ENCODE measurements around the gene TMPRSS13.
"Not testable (repeated sequence)": the region's sequence is repeated elsewhere in the genome, so short reads cannot be mapped to it uniquely, and the experiment has no call there.

The TMPRSS13 gene

DNA sequence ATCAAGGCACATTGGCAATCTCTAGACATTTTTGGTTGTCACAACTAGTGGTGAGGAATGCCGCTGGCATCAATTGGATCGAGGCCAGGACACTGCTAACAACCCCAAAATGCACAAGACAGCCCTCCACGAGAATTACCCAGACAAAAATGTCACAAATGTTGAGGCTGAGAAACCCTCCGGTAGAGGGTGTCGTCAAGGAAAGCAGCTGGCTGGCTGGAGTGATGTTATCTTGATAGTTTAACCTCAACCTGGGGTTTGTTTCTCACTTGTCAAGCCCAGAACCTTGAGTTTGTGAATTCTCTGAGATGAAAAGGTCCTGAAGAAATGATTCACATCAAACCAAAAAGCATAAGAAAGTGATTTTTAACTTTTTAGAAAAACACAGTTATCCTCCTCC is 21.1 kb upstream of the TMPRSS13 start:
- DNase-seq, result no peak

DNA sequence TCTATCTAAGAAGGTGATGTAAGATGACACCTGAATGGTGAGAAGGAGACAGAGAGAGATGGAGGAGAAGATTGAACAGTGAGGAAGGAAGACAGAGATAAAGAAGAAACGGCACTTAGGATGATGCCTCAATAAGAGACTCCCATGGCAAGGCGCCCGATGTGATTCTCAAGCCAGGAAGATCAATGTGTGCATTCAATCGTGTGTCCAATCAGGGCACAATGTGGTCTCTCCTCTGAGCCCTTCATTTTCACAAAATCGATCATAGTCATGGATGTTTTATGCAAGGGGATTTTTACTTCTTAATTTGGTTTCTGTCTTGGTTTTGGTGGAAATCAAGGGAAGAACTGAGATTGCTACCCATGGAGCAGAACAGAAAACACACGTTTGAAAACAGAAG is 19.9 kb upstream of the TMPRSS13 start:
- DNase-seq, result no peak

DNA sequence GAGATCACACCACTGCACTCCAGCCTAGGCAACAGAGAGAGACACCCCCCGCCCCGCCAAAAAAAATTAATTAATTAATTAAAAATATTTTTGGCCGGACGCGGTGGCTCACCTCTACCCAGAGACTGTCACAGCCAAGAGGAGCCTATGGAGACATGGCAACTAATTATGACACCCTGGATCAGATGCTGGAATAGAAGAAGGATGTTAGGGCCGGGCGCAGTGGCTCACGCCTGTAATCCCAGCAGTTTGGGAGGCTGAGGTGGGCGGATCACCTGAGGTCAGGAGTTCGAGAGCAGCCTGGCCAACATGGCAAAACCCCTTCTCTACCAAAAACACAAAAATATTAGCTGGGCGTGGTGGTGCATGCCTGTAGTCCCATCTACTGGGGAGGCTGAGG is 19.3 kb upstream of the TMPRSS13 start:
- DNase-seq, result not testable (repeated sequence)

DNA sequence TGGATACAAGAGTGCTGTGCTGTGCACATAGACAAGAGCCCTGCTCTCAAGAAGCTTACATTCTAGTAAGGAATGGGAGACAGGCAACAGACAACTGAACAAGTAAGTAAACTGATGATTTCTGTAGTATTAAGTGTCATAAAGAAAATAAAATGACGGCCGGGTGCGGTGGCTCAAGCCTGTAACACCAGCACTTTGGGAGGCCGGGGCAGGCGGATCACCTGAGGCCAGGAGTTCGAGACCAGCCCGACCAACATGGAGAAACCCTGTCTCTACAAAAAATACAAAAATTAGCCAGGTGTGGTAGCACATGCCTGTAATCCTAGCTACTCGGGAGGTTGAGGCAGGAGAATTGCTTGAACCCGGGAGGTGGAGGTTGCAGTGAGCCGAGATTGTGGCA is 18.5 kb upstream of the TMPRSS13 start:
- DNase-seq, result not testable (repeated sequence)

DNA sequence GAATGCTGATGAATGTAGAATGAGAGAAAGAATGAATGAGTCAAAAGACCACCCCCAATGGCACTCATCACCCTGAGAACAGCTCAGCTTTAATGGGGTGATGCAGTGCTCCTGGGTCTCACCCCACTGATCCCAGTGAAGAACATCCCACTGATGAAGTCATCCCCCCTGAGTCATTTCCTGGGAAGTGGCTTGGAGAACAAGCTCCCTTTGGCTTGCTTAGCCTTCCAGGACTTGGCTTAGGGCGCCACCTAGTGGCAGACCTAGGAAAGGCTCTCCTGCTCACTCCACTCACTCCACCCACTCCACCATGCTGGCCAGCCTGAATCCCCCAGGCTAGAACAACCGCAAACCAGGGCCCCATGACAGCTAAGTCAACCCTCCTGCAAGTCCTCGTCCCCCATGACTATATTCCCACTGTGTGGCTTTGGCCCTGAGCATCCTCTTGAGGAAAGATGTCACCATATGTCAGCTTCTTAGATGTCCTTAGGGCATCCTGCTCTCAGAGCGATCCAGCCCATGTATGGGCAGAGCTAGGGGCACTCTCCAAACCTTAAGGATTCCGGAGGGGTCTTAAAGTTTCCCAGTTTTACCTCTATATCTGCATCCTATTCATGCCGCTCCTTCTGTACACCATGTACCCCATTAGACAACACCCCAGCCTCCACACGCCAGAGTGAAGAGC is 17.8 kb upstream of the TMPRSS13 start:
- peak in 1 of 2 experiments; percentile 68 for DNase-seq

DNA sequence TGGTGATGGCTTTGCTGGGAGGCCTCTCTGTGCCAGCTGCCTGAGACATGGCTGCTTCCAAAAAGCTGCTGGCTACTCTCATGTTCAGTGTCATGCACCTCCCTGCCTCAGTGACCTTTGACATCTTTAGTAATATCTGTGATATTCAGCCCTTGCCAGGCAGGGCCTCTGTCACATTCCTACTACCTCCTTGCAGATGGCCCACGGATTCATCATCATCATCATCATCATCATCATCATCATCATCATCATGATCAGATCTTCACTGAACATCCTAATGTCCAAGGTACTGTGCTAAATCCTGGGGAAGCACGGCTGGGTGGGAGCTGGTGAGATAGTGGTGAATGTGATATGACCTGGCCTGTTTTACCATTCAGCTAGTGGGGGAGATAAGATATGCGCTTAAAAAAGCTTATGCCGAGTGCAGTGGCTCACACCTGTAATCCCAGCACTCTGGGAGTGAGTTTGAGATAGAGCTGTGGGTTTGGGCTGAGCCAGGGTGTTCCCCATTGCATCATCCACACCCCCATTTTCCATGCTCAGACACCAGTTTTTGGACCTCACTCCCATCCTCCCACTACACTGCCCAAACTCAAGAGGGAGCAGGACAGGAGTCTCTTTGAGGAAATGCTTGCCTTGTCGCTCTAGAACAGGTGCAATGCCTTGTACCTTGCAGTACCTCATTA is 17.1 kb upstream of the TMPRSS13 start:
- no peak for DNase-seq

DNA sequence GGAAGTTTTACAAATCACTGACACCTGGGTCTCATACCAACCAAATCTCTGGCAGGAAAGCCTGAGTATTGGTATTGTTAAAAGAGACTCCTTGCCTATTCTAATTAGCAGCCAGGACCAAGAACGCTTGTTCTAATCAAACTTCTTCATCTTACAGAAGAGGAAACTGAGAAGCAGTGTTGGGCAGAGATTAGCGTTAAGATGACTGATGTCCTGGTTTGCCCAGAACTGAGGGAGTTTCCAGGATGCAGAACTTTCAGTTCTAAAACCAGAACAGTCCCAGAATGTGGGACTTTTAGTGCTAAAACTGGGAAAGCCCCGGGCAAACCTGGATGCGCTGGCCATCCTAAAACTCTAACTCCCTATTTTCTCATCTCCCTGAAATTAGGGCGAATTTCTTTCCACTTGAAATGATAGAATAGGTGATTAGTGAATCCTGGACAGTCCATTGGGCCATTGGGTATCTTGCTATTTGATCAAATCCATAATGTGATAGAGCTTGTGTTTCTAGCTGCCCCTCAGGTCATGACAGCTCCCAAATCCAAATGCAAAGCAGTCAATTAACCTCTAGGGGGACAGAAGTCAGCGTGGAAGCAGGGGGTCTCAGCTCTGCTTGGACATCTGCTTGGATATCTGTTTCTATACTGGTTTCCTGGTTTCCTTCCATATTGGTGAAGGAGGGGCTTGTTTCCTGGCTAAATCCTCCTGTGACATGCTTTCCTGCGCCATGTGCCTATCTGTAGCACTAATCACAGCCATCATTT is 16.0 kb upstream of the TMPRSS13 start:
- DNase-seq, result no peak

DNA sequence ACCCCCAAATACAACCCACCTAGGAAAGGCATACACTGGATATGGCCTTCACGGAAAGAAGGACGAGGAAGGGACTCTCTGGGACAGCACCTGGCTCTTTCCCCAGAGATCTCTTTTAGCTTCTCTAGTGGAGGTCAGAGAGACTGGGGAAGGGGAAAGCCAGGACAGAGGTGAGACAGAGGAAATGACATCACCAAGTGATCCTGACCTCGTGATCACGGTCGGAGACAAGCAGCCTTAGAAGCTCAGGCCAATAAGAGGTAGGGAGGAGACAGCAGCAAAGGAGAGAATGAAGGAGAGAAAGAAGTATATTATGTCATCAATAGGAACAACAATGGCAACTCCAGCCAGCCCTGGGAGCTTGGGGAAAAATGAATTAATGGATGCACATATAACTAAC is 15.4 kb upstream of the TMPRSS13 start:
- no peak for DNase-seq

DNA sequence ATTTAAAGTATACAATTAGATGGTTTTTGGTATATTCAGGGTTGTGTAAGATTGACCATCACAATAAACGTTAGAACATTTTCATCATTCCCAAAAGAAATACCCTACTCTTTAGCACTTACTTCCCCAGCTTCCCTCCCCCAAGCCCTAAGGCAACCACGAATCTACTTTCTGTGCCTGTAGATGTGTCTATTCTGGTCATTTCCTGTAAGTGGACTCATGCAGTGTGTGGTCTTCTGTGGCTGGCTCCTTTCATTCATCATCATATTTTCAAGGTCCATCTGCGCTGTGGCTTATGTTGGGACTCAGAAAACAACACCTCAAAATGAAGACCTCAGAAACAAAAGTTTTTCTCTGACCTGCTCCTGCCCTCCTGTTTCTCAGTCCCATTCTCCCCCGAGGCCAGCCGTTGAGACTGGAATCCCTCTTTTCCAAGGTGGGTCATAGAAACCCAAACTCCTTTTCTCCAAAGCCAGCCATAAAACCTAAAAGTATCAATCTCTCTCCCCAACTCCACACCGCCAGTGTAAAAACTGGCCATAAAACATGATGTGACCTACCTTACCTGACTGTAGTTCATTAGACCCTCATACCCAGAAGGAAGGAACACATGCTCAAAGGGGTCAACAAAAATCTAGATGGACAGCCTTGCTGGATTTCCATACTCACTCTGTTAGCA is 12.9 kb upstream of the TMPRSS13 start:
- no peak for DNase-seq

DNA sequence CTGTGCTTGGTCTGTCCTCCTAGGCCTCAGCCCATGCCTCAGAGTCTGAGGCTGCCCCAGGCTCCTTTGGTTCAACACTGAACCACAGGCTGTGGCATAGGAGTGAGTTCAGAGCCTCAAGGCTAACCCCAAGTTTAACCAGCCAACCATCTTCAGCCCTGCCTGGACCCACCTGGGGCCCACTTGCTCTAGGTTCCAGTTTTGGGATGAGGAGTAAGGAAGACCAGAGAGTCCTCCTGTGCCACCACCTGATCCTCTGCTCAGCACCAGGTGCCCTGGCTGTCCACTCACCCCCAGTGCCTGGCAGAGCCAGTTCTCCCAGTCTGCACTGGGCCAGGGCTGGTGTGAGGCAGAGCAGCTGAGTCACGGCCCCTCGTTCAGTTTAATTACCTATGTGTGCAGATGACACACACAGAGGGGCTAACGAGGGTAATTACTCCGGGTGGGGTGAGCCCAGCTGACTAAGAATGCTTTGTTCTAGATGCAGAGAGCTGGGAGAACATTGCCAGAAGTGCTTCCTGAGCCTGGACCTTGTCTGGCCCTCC is 12.0 kb upstream of the TMPRSS13 start:
- no peak for DNase-seq

DNA sequence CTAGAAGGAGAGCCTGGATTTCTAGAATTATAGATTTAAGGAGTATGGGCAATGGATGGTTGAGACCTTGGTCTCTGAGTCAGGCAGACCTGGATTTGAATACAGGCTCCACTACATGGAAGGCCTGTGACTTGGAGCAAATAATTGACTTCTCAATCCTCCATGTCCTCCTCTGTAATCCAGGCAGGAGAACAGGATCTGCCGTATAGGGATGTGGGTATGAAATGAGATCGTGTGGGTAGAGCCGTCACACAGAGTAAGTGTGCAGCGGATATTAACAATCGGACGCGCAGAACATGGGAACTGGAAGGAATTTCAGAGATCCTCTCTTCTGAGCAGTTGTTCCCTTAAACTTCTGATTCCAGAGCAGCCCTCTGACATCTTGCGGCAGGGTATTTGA is 11.5 kb upstream of the TMPRSS13 start:
- DNase-seq, result no peak

DNA sequence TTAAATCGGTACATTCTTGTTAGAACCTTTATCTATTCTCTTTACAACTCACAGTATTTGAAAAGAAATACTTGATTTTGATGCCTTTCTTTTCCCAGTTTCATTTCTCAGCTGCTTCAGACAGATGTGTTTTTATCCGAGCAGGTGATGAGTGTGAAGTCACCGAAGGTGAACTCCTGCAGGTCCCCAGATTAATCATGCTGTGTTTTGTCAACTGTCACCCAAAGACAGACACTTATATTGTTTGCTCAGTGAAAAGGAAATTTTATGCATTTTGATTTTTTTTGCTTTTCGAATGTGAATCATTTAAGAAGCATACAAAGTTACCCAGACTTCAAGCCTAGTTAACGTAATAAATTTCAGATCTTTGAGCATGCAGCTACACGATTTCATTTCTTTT is 7.8 kb upstream of the TMPRSS13 start:
- no peak for DNase-seq

DNA sequence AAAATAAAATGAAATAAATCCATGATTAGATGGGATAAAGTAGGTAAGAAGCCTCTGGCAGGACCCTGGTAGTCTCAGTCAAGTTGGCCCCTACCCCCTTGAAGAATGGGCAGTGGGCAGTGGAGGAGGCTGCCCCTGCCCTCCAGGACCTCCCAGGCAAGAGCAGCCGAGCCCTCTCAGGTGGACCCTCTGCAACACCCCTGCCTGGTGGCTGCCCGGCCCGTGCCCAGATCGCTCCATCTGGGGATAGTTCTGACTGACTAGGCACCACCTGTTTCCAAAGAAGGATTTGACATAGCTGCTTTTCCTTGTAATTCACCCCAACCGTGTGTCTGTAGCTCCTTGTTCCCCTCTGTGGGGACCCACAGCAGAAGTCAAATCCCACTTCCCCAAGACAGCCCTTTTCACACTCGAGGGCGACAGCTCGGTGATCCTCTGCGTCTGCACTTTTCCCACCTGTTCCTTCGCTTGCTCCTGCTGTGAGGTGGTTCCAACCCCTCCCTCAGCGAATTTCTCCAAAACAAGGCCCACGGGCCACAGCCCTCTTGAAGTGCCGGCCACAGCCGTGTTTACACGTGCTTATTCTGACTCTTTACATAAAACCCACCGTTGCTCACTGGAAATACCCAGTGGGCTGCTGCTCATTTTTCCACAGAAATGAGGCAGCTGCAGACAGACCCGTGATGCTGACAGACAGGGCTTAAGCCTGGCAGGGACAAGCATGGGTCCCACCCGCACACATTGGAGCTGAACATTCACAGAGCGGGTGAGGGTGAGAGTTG is 5.5 kb upstream of the TMPRSS13 start:
- DNase-seq, result no peak

DNA sequence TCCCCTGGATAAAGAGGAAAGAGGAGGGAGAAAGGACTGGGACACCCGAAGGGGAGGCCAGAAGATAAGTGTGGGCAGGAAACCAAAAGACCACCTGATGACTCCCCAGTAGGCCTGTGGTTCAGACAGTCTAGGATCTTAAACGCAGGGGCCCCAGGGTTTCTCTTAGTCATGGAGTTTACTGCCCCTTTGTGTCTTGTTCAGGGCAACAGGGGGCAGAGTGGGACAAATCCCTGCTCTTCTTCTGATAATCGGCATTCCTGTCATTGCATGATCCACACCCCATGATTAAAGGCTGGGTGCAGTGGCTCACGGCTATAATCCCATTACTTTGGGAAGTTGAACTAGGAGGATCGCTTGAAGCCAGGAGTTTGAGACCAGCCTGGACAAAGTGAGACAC is 4.7 kb upstream of the TMPRSS13 start:
- DNase-seq, result no peak

DNA sequence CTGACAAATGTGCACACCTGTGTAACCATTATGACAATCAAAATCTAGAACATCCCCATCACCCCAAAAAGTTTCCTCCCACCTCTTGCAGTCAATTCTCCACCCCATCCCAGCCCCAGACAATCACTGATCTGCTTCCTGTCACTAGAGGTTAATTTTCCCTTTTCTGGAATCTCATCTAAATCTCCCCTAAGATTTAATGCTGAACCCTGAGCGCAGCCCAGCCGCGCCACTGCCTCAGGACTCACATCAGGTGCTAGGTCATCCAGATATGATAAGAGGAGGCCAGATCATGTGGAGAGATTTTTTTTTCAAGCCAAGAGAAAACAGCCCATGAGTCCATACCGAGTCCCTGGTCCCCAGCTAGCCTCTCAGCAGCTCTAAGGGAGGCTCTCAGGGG is 4.3 kb upstream of the TMPRSS13 start:
- no peak for DNase-seq

DNA sequence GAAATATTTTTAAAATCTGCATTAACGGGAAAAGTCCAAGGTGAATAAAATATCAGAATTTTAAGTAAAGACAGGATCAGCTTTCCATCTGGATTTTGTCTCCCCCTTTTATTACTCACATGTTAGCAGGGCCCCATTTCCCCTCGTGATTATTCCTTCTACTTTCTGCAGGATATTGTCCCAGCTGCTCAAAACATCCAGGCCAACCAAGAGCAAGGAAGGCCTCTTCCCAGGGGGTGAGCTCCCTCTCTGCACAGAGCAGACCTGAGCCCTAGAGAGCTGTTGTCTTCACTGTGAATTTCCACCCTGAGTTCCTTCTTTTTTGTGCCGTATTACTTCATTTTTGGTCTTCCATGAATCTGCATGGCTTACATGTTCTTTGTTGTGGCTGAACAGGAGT is 3.7 kb upstream of the TMPRSS13 start:
- no peak for DNase-seq

DNA sequence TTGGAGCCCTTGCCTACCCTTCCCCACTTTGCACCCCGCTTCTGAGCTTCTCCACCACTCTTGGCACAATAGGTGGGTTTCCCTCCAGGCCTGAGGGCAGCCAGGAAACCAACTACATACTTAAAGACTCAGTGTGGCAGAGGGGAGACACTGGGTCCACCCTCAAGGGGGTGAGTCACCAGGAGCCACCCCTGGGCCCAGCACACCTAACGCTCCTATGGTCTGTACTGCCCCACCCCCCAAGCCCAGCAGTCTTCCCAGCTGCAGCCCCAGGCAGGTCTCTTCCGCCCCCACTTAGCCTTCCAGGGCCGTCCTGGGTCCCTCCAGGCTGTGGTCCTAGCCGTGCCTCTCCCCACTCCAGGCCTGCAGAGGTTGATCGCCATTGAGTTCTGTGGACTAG is 3.2 kb upstream of the TMPRSS13 start:
- no peak for DNase-seq

DNA sequence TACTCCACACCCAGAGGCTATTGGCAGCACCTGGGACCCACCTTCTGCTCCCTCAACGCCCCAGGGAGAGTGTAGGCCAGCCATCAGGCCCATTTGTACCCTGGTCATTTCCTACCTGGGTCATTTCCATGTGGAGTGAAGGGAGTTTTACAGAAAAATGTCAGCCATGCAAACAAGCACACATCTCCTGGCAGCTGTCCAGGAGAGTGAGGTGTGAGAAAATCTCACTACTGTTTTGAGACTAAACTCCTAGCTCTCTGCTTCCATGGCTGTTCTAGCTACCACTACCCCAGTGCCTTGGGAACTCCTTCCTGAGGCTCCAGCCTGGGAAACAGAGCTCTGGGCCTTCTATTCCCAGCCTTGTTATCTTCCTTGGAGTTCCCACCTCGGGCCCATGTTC is 2.8 kb upstream of the TMPRSS13 start:
- no peak for DNase-seq

DNA sequence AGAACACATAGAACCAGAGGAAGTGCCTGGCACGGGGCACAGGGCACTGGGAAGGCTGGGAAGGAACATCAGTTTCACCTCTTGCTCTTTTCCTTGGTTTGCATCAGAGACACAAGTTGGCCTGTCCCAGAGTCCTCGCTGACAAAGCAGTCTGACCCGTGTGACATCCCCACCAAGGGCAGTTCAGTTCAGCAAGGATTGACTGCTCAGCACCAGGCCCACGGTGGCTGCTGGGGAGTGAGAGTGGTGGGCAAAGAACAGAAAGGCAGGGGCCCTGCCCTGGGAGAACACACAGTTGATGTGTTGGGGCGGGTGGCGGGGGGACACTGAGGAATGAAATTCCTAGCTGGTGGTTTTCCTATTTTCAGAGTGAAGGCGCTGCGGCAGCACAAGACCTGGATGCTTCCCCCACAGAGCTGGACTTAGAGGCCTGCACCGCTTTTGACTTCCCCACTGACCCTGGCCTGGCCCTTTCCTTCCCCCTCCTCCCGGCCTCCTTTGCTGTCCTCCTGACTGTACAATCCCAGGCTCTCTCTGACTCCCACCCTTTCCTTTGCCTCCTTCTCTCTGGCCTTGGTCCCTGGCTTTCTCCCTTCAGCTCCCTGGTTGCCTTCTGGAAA is 2.2 kb upstream of the TMPRSS13 start:
- DNase-seq, result no peak

DNA sequence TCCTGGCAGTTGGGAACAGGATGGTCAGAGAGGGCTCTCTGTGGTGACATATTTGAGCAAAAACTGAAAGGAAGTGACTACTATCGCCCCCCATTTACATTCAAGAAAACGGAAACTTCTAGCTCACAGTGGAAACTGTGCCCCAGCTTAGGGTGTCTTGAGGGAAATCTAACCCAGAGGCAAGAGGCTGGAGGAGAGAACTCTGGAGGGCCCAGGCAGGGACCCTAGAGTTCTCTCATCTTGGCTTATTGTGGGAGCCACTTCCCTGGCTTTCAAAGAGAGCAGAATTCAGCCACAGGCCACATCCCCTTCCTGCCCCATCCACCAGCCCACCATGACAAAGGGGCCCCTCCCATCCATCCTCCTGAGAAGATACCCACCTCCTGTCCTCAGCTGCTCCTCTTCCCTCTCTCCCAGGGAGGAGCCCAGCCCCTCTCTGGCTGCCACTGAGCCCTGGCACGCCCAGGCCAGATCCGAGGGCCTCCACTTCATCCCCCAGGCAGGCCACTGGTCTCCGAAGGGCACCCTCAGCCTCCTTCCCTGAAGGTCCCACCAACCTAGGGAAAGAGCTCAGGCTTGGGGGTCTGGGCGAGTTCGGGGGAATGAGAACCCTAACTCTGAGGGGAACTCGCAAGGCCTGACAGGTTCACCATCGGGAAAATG is 1.6 kb upstream of the TMPRSS13 start:
- DNase-seq, result no peak

DNA sequence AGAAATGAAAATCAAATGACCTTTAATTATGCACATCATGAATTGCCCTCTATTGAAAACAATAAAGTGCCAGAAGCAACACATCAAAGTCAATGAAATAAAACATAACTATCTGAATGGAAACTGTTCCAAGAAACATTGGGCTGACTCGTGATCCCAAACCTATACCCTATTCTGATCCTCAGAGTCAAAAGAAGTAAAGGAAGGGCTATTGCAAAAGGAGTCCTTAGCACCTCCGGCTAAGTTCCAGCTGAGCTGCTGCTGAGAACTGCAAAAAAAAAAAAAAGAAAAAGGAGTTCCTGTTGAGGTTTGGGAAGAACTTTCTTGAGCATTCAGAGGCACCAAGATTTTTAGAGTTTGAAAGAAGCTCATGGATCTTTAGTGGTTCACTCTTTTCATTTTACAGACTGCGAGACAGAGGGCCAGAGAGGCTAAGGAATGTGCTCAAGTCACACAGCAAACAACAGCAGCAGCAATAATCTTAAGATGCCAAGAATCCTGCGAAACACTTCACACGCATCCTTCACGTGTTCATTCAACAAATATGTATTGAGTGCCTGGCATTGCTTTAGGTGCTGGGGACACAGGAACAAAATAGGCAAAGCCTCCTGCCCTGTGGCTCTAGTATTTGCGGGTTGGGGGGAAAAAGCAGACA is 841 bp upstream of the TMPRSS13 start:
- DNase-seq, result no peak
